ENCODE results near the gene CFAP70. TPM values are rescaled to one million over a fixed set of nuclear protein-coding genes. Genes with fewer than 3 reads are reported as not detected.

CFAP70 gene
- total RNA-seq, 4 donors from 2014 or later: 2.6 to 12.9 (median 4.3) TPM

GRCh38 chr10:73364964-73365363, 6.3 kb upstream of the CFAP70 start:
- DNase-seq (ENCODE audit: low spot score in 2 of 2): no peak
- Histone ChIP-seq H3K27ac (no peak overlapping the region), H3K9me3 (no peaks in the 10 kb centered on the region), H3K4me3 (no peak overlapping the region), H3K36me3 (peaks cover 45% of the 10 kb centered on the region), H3K4me1 (no peaks in the 10 kb centered on the region), H3K27me3 (no peaks in the 10 kb centered on the region)
- 97% methylated on average over 3 of the region's 3 CpGs for whole genome bisulfite sequencing
- TF ChIP-seq, protein P1, sequence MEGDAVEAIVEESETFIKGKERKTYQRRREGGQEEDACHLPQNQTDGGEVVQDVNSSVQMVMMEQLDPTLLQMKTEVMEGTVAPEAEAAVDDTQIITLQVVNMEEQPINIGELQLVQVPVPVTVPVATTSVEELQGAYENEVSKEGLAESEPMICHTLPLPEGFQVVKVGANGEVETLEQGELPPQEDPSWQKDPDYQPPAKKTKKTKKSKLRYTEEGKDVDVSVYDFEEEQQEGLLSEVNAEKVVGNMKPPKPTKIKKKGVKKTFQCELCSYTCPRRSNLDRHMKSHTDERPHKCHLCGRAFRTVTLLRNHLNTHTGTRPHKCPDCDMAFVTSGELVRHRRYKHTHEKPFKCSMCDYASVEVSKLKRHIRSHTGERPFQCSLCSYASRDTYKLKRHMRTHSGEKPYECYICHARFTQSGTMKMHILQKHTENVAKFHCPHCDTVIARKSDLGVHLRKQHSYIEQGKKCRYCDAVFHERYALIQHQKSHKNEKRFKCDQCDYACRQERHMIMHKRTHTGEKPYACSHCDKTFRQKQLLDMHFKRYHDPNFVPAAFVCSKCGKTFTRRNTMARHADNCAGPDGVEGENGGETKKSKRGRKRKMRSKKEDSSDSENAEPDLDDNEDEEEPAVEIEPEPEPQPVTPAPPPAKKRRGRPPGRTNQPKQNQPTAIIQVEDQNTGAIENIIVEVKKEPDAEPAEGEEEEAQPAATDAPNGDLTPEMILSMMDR (IDR thresholded peaks at IDR 0.05): no peak
- no peak for TF ChIP-seq POLR2AphosphoS5 (IDR thresholded peaks at IDR 0.05)
- no peak for TF ChIP-seq EP300 (IDR thresholded peaks at IDR 0.05)
- TF ChIP-seq POLR2A (IDR thresholded peaks at IDR 0.05): no peak

GRCh38 chr10:73359492-73359891, 828 bp upstream of the CFAP70 start:
- no peak overlapping the region for H3K27ac ChIP-seq
- WGBS: 83% methylated on average over 8 of the region's 8 CpGs
- peaks cover 17% of the 10 kb centered on the region for H3K4me1 ChIP-seq
- H3K4me3 ChIP-seq: no peak overlapping the region
- no peak for DNase-seq (ENCODE audit: low spot score in 2 of 2)
- TF ChIP-seq EP300 (IDR thresholded peaks at IDR 0.05) (no peak), POLR2AphosphoS5 (IDR thresholded peaks at IDR 0.05) (no peak), POLR2A (IDR thresholded peaks at IDR 0.05) (no peak)
- TF ChIP-seq, protein P1 (IDR thresholded peaks at IDR 0.05): no peak
- H3K27me3 ChIP-seq: no peaks in the 10 kb centered on the region
- no peaks in the 10 kb centered on the region for H3K9me3 ChIP-seq
- H3K36me3 ChIP-seq: peaks cover 5% of the 10 kb centered on the region

GRCh38 chr10:73357821-73358220, 843 bp downstream of the CFAP70 start:
- Histone ChIP-seq H3K27me3 (no peaks in the 10 kb centered on the region), H3K4me3 (peak overlapping the region; percentile 93), H3K36me3 (no peaks in the 10 kb centered on the region), H3K9me3 (no peaks in the 10 kb centered on the region), H3K4me1 (peaks cover 17% of the 10 kb centered on the region), H3K27ac (peak overlapping the region; percentile 79)
- DNase-seq (ENCODE audit: low spot score in 2 of 2): no peak
- TF ChIP-seq, protein P1 (IDR thresholded peaks at IDR 0.05): no peak
- no peak for TF ChIP-seq POLR2AphosphoS5 (IDR thresholded peaks at IDR 0.05)
- TF ChIP-seq POLR2A (IDR thresholded peaks at IDR 0.05): no peak
- TF ChIP-seq EP300 (IDR thresholded peaks at IDR 0.05): no peak
- WGBS: 34% methylated on average over 5 of the region's 5 CpGs

GRCh38 chr10:73357166-73357565, 1.5 kb downstream of the CFAP70 start:
- H3K27me3 ChIP-seq: no peaks in the 10 kb centered on the region
- H3K4me3 ChIP-seq: no peak overlapping the region
- no peaks in the 10 kb centered on the region for H3K9me3 ChIP-seq
- 33% methylated on average over 4 of the region's 4 CpGs for WGBS
- no peak for TF ChIP-seq POLR2AphosphoS5 (IDR thresholded peaks at IDR 0.05)
- TF ChIP-seq, protein P1 (IDR thresholded peaks at IDR 0.05): no peak
- TF ChIP-seq POLR2A (IDR thresholded peaks at IDR 0.05): no peak
- no peak for TF ChIP-seq EP300 (IDR thresholded peaks at IDR 0.05)
- H3K4me1 ChIP-seq: peaks cover 17% of the 10 kb centered on the region
- DNase-seq (ENCODE audit: low spot score in 2 of 2): no peak
- no peak overlapping the region for H3K27ac ChIP-seq
- no peaks in the 10 kb centered on the region for H3K36me3 ChIP-seq

DNA sequence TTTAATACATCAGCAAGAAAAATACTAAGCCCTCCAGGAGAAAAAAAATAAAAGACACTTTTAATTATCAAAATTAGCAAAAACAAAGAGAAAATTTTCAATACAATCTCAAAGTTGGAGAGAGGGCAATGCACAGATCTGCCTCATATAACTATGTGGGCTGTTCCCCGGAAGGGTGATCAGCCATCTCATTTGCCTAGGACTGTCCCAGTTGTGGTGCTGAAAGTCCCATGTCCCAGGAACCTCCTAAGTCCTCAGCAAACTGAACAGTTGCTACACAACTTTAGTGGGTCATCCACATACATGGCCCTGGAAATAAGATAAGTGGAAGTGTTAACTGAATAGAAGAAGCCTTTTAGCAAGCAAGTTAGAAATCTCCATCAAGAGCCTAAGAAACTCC, 14.4 kb downstream of the CFAP70 start:
- DNase-seq (ENCODE audit: low spot score in 2 of 2): no peak
- Histone ChIP-seq H3K4me3 (no peak overlapping the region), H3K27me3 (no peaks in the 10 kb centered on the region), H3K4me1 (no peaks in the 10 kb centered on the region), H3K9me3 (no peaks in the 10 kb centered on the region), H3K36me3 (peaks cover 8% of the 10 kb centered on the region), H3K27ac (no peak overlapping the region)
- WGBS: 92% methylated on average over 1 of the region's 1 CpG
- TF ChIP-seq, protein P1 (IDR thresholded peaks at IDR 0.05): no peak
- TF ChIP-seq POLR2A (IDR thresholded peaks at IDR 0.05): no peak
- TF ChIP-seq POLR2AphosphoS5 (IDR thresholded peaks at IDR 0.05): no peak
- no peak for TF ChIP-seq EP300 (IDR thresholded peaks at IDR 0.05)
